CD4-positive, alpha-beta T cell treated with Interleukin-2 at 100 ng/mL for 4 hours (primary cell): ENCODE measurements around the gene STAT4.

Source experiments
- DNase-seq: peaks from one replicate; pipeline ENCODE4 v3.0.0-alpha.2; 2020; ENCODE audit warnings: low spot score

The STAT4 gene

DNA sequence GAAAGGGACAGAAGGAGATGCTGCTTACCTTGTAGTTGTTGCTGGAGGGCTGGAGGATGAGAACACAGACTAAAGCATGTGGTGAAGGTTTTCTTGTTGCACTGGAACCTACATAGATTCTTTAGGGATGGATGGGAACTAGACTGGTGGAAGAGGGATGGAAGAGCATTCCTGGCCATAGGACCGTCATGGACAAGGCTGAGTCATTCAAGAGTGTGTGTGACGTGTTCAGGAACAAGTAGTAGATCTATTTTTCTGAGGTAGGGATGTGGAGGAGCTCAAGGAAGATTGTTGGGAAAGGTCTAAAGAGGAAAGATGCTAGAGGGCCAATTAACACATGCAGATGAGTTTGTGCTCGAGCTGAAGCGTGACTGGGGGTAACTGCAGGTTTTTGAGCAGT is 6.6 kb downstream of the STAT4 start:
- no peak for DNase-seq

DNA sequence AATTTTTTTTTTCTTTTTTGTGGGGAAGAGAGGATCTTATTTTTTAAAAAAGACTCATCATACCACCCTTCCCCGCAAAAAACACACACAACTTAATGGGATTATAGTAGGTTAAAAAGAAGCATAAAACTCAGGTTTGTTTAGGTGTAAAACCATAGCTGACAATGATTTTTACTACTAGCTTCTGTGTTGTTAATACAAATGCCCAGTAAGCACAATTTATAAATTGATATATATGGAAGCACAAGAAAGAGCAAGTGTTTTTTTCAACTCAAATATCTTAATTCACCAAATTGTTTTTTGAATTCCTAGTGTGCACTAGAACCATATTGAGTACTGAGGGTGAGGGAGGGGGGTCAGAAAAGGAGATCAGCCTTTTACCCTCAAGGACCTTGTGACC is 7.0 kb downstream of the STAT4 start:
- DNase-seq, result no peak

DNA sequence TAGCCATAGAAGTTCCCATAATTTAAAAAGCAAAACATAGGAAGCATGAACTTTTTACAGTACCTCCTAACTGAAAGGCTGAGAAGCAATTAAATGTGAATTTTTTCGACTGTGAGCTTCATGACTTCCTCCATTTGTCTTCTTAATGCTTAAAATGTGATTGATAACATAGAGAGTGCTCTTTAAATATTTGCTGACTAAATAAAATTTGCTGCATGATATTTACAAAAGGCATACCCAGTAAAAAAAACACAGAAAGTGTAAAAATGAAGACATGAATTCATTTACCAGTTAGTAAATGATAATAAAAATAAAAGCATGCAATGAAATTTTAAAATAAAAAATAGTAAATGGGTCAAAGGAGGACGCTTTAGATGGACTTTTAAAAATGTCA is 21.9 kb downstream of the STAT4 start:
- no peak for DNase-seq

DNA sequence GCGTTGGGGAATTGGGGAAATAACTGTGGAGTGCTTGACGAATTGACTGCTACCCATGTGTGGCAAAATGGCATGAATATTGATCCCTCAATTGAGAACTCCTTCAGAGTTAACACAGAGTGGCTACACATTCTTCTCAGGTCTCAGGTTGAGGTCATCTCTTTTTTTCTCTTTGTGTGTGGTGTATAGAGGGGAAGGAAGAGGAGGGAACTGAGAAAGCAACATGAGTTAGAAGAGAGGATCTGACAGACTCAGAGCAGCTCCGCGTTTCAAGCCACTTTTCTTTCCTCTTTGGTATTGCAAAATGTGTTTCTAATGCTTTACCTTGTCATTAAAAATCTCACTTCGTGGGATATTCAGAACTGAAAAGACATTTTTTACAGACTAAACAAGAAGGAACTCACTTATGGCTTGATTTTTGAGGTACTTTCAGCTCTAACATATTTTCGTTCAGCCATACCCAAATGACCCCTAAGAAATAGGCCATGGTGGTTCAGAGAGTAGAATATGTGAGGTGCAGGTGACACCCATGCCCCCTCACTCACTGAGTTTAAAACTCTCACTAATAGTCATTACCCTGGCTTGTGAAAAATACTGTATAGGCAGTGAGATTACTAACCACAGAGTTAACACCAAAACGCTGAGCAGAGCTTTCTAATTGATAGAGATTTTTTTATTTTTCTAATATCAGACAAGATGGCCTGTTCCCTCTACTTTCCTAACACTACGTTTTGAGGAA is 22.5 kb downstream of the STAT4 start:
- DNase-seq, result peak; percentile 50

DNA sequence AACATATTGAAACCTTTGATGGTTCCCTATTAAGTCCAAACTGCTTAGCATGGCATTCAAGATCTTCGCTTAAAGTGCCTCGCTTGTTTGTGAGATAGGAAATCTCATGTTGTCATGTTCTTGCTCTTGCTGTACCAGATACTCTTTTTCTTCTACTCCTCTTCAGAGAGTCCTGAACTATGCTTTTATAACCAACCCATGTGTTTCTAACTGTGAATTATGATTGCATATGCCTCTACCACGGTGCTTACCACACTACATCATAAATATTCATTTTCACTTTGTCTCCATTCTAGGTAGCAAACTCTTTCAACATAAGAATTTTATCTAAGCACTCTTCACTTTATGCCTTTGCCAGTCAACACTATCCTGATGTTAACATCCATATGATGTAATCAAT is 23.6 kb downstream of the STAT4 start:
- no peak for DNase-seq

DNA sequence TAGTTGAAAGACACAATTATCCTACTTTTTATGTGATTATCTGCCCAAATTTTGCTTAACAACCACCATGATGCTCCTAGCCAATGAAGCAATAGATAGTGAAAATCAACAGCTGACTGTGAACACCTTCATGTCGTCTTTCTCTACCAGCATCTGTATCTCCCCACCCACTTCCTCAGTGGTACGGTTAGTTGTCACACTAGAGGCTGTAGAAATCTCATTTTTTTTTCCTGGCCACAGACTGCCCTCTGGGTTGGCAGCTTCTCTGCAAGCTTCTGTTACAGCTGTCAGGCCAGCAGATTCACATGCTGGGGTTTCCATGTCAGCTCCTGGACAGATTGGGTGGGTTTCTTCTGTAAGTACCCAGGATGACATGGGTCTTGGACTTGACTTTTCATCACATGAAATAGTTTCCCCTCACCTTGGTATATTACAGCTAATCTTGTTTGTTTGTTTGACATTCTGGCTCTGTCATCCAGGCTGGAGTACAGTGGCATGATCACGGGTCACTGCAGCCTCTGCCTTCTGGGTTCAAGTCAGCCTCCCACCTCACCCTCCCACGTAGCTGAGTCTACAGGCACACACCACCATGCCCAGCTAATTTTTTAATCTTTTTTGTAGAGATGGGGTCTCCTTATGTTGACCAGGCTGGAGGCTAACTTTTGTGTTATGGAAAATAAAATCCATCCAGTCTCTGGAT is 24.3 kb downstream of the STAT4 start:
- DNase-seq, result peak; percentile 43

DNA sequence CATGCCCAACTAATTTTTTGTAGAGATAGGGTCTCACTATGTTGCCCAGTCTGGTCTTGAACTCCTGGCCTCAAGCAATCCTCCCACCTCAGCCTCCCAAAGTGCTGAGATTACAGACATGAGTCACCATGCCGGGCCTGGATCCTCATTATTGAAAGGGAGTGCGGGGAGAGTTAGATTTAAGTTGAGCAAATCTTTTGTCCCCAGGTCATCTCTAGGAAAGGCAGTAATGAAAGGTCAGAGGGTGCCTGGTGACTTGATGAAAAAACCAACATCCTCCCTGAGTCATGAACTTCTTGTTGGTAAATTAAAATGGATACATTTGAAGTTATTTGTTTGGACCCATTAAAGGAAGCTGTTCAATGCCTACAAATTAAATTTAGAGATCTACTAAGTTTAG is 25.1 kb downstream of the STAT4 start:
- no peak for DNase-seq

DNA sequence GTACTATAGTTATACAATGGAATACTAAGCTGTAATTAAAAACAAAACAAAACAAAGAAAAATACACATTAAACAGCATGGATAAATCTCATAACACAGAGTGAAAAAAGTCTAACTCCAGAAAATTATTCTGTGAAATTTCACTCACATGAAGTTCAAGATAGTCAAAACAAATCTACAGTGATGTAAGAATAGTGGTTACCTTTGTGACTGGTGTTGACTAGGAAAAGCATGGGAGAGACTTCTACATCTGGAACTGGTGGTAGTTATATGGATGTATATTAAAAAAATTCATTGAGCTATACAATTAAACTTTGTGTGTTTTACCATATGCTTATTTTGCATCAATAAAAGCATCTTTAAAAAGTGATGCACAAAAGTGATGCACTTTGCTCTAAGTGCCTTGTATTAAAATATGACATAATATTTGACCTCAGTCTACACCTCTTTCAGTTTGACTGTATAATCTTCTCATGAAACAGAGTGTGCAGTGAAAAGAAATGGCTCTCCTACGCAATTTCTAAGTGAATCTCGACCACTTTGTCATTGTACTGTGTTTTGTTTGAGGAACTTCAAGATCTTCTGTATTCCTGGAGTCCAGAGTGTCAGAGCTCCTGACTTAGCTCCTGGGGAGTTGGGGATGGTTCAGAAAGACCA is 28.0 kb downstream of the STAT4 start:
- no peak for DNase-seq

DNA sequence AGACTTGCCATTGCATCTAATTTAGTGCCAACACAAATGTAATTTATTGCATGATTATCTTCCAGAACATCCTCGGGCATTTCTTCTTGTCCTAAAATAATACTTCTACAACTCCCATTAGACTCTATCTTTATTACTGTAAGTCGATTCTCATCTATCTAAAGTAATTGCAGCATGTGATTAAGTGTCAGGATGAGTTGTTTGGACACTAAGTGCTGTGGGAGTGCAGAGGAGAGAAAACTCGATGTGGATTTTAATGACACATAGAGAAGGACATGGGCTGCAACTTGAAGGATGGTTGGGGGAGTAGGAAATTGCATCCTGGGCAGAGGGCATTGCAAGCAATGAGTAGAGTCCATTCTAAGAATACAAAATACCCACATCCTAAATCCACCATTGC is 33.5 kb downstream of the STAT4 start:
- no peak for DNase-seq

DNA sequence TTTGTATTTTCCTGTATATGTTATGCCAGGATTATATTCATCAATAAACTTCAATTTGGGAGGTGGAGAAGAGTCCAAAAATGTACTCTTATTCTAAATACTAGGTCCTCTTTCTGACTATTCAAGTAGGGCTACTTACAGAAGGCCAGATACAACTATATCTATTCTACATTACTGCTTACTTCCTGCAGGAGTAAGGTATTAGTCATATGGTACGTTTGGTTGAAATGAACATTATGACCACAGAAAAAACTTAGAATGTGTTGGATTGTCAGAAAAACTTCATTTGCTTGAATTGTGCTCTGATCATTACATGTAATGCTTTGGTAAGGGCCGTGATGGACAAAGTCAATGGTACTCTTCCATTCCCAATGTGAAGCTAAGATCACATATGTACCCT is 35.0 kb downstream of the STAT4 start:
- DNase-seq, result peak; percentile 44

DNA sequence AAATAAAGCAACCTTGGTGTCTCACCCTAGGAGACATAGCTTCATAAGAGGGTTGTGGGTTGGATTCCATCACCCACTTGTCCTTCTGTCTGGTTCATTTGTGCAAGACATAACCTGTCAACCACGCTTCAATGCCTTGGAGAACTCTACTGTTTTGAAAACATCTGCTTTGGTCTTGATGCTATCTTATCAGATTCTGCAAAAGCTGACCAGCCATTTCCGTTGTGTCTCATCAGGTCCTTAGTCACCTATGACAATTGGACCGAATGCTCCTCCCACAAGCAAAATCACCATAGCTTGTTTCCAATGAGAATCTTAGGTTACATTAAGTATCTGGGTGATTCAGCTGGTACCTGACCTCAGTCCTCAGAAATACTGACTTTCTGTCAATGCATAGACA is 35.4 kb downstream of the STAT4 start:
- peak; percentile 90 for DNase-seq

DNA sequence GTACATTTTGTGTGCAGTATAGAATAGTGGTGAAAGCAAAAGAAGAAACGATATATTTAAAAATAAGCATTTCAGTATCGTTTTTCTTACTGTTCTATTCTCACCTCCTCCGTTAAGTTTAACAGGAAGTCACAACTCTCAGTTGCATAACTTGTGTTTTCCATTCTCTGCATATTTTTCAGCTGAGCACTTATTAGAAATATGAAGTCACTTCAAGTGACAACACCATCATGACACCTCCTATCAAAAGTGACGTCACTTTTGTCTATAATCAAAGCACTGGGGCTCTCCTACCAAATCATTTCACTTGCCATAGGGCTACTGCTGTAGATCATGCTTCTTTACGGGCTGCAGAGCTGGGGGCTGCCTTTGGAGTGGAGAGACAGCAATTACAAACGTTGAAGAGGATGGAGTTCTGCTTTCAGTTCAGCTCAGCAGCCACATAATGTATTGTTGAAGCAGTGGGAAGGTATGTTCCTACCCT is 36.3 kb downstream of the STAT4 start:
- DNase-seq, result peak; percentile 80

DNA sequence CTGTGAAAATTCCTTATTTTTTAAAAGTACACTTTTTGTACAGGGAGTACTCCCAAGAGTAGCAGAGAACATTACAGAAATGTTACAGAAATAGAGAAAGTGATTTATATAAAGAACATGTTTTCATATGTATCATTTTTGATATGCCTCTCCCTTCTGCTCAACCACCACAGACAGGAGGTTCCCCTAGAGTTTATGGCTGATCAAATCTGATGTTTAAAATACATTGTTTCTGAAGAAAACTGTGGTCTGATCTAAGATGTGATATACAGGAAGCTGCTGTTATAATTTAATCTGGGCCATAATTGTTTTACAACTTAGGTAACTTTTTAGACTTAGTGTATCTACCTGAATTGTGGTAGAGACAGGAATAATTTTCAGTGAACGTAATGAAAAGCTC is 37.0 kb downstream of the STAT4 start:
- peak; percentile 44 for DNase-seq

DNA sequence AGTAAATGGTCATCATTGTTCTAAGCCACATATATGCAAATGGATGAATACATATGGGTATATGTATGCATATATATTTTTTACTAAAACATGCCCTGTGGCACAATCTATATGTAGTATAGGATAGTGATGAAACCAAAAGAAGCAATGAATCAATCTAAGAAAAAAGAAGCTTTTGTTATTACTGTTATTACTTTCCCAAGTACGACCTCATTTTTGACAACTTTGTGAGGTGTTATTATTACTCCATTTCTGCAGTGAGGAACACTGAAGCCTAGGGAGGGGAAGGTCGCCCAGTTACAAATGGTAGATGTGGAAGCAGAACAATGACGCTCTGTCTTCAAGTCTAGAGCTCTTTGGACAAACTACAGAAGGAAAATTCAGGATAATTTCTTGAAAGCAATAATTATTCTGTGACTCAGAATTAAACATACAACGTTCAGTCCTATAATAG is 38.3 kb downstream of the STAT4 start:
- no peak for DNase-seq

DNA sequence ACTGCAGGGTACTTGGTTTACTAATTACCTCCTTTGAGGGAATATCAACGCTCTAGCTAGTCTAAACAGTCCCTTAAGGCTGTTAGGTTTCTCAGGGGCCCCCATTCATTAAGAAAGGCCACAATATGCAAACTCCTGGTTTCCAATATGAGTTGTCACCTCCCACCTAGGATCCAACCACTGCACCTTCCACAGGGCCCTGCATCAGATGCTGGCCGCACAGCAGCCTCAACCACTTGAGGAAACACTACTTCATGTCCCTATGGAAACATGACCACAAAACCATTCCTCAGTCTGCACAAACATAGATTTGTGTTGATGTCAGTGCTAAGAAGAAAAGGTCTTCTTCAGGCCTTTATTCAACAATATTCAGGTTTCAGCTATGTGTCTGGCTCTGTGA is 40.9 kb downstream of the STAT4 start:
- no peak for DNase-seq

DNA sequence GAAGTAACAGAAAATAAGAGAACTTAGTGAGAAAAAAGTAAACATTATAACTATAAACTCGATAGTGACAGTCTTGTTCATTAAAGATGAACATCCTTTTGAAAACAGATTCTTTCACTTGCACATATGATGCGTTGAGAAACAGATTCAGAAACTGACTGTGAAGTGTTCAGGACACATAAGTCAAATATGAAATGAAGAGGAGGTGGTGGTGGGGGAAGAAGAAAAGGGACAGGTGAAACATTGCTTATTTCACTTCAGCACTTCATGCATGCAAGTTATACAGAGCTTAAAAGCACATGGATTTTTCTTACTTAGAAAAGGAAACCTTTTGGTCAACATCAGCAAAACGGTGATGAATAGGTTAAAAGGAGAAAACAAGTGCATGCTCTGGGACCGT is 42.5 kb downstream of the STAT4 start:
- no peak for DNase-seq

DNA sequence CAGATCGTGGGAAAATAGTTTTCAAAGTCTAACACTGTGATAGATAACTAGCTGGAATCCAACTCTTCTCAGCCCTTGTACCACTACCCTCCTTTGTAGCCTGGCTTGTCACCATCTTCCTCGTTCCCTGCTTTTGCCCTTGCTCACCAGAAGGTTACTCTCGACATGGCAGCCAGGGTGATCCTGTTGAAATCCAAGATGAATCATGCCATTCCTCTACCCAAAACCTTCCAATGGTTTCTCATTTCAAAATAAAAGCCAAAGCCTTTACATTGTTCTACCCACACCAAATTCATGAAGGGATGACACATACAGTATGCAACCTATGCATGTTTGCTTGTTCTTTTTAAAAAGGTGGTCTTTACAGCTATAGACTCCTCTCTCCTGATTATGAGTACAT is 45.7 kb downstream of the STAT4 start:
- no peak for DNase-seq

DNA sequence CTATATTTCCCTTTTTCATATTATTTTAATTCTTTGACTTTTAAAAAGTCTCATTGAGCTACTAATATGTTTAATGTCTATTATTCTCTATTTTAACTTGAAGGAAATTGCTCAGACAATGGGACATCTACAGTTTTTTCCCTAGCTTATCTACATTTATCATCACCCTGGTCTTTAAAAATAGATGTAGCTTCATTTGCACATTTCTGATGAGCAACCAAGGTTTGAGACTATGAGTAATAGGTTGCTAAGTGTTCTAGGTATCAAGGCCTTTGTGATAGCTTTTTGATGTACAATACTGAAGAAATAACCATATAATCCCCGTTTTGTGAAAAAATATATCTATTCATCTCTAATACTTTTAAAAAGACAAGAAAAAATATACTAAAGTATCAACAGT is 47.0 kb downstream of the STAT4 start:
- DNase-seq, result peak; percentile 43

DNA sequence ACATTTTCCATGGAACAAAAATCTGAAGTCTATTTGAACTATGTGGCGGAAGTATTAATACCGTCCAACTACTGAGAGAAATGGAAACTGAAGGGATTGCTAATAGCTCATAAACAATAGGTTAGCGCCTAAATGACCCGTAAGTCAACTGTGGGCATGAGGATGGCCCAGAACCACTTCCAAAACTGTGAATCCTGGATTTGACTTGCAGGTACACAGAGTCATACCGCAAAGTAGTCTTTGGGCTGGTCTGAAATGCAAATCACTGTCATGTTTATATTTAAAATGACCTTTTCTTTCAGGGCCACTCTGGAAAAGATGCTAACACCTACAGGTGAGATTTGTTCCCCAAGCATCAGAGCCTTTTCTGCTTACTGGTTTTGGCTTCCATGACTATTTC is 50.6 kb downstream of the STAT4 start:
- DNase-seq, result no peak

DNA sequence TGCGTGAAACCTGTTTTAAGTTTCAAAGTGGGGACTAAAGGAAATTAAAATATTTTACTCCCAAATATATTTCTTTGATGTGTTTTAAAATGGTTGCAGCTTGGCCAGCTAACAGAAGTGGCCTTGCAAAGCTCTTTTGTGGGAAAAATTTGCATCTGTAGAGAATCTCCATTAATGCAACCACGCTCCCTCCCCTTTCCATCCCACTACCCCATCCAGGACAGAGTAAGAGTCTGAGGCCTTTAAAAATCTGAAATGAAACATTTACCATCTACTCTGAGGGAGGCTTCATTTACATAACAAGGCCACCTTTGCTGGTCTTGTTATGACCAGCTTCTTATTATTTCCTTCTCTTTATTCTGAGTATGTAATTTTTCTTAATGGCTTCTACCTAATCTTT is 63.5 kb downstream of the STAT4 start:
- no peak for DNase-seq

DNA sequence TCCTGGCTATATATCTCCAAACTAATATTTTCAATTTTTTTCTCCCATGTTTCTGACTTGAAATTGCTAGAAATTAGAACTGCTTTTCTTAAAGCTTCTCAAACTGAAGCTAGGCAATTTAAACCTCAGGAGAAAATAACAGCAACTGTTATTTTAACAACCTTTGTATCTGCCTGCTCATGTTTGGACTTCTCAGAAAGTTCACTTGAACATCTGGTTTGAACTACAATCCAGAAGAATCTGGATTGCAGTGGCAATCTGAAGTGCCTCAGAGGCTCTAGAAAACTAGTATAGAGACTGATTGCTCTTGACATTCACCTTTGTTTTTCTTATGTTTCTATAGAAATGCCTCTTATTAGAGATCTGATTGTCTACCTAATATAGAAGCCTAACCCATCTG is 64.1 kb downstream of the STAT4 start:
- DNase-seq, result no peak

DNA sequence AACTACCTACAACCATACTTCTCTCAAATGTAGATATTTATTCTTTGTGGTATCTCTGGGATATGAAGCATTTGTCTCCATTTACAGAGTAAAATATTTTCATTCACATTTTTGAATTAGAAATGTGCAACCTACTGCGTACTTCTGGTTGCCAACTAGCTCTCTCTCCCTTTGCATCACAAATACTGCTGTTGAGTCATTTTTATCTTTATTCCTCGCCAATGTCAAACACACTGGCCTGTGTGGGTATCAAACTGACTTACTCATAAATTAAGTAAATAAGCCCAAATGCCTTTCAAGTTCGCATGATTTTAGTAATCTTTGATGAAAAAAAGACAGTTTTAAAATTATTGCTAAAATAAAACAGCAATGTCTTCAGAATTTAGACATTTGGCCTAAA is 67.3 kb downstream of the STAT4 start:
- DNase-seq, result no peak

DNA sequence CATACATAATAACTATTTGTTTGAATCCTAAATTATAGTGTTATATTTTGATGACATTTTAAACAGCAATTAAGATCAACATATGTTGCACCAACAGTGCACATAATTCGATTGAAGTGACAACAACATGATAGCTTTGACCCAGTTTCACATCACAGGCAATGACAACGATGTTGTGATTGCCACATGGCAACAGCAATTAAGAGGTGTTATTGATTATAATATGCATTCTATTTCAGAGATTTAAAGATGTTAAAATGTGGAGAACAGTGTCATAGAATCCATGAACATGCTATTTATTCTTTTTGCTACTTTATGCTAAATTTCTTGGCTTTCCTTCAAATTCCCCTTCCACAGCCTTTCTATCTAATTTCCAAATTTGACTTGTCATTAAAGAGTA is 68.5 kb downstream of the STAT4 start:
- no peak for DNase-seq
